ENCODE measurements around the gene DYNC1H1. TPM values are rescaled to one million over a fixed set of nuclear protein-coding genes. Genes with fewer than 3 reads are reported as not detected.
A peak's percentile ranks its signal among the peaks of the same experiment; 100 is the strongest.

The DYNC1H1 gene
- total and polyA plus RNA-seq, 2 of the 13 experiments (the other 11 are each of a cell fraction or from before 2014, with no cell fraction given), result 74.4 to 239 TPM

DNA sequence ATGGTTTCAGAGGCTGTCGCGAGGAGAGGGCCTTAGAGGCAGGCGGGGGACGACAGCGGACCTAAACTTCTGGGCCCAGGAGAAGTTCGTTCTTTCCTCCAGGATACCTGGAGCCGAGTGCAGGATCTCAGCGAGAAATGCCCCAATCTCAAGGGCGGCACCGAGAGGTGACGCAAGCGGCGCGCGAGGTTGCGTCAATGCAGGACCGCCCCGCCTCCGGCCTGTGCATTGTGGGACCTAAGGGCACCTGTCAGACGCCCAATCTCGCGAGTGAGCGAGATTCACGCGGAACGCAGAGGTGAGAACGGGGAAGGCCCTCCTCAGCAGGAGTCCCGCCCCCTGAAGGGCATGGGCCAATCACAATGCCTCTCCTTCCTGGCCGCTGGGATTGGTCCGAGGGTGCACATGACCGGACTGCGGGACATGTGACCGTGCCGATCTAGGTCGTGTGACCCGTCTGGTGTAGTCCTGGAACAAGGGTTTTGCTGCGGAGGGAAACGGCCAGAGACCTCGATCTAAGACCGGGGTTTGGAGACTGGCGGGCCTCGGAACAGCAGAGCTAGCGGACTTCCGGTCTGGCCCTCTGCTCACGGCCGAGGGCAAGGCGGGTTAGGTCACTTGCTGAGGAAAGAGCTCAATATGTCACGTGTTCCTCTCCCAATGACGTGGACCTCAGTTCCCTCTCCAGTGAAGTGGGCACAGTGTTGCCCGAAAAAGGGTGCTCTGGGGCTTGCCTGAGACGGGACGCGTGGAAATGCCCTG lies 16.3 kb upstream of the DYNC1H1 start (continued):
- TF ChIP-seq ZNF839 (CRISPR knock-in tag; IDR thresholded peaks at IDR 0.05; ENCODE audit: borderline replicate concordance) (0 out of 2 replicates have a peak, but pooled peaks have one; percentile 86), TEAD2 (CRISPR knock-in tag; IDR thresholded peaks at IDR 0.05) (0 out of 2 replicates have a peak, but pooled peaks have one; percentile 72), ZNF296 (CRISPR knock-in tag; conservative IDR thresholded peaks at IDR 0.05) (peak; percentile 79; the same call in 1 of the 2 replicates), MED8 (CRISPR knock-in tag; IDR thresholded peaks at IDR 0.05; ENCODE audit: insufficient replicate concordance) (peak; percentile 58), BHLHE40 (IDR thresholded peaks at IDR 0.05; ENCODE audit: low read length) (peak; percentile 88), SMAD3 (CRISPR knock-in tag; IDR thresholded peaks at IDR 0.05) (no peak; the same call in 1 of the 2 replicates), ZSCAN25 (CRISPR knock-in tag; IDR thresholded peaks at IDR 0.05) (peak; percentile 46), PTBP1 (IDR thresholded peaks at IDR 0.05; ENCODE audit: low read depth, low read length, poor library complexity, severe bottlenecking) (peak; percentile 57), ZNF737 (CRISPR knock-in tag; IDR thresholded peaks at IDR 0.05; ENCODE audit: borderline replicate concordance) (0 out of 2 replicates have a peak, but pooled peaks have one; percentile 84), ZNF629 (CRISPR knock-in tag; conservative IDR thresholded peaks at IDR 0.05) (peak; percentile 99), JARID2 (CRISPR knock-in tag; IDR thresholded peaks at IDR 0.05; ENCODE audit: insufficient replicate concordance) (peak; percentile 43), HDAC2 (CRISPR knock-in tag; IDR thresholded peaks at IDR 0.05) (peak; percentile 67), ZFP37 (CRISPR knock-in tag; IDR thresholded peaks at IDR 0.05; ENCODE audit: borderline replicate concordance) (peak; percentile 7; the same call in 1 of the 2 replicates), YEATS2 (CRISPR knock-in tag; IDR thresholded peaks at IDR 0.05; ENCODE audit: borderline replicate concordance) (peak; percentile 99), GTF3A (CRISPR knock-in tag; conservative IDR thresholded peaks at IDR 0.05) (0 out of 2 replicates have a peak, but pooled peaks have one; percentile 54), ZFX (CRISPR knock-in tag; IDR thresholded peaks at IDR 0.05; ENCODE audit: low read depth) (peak; percentile 87)
- TF ChIP-seq, protein P1, sequence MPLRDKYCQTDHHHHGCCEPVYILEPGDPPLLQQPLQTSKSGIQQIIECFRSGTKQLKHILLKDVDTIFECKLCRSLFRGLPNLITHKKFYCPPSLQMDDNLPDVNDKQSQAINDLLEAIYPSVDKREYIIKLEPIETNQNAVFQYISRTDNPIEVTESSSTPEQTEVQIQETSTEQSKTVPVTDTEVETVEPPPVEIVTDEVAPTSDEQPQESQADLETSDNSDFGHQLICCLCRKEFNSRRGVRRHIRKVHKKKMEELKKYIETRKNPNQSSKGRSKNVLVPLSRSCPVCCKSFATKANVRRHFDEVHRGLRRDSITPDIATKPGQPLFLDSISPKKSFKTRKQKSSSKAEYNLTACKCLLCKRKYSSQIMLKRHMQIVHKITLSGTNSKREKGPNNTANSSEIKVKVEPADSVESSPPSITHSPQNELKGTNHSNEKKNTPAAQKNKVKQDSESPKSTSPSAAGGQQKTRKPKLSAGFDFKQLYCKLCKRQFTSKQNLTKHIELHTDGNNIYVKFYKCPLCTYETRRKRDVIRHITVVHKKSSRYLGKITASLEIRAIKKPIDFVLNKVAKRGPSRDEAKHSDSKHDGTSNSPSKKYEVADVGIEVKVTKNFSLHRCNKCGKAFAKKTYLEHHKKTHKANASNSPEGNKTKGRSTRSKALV (CRISPR knock-in tag; IDR thresholded peaks at IDR 0.05), result 0 out of 2 replicates have a peak, but pooled peaks have one; percentile 56
- TF ChIP-seq, protein P2, sequence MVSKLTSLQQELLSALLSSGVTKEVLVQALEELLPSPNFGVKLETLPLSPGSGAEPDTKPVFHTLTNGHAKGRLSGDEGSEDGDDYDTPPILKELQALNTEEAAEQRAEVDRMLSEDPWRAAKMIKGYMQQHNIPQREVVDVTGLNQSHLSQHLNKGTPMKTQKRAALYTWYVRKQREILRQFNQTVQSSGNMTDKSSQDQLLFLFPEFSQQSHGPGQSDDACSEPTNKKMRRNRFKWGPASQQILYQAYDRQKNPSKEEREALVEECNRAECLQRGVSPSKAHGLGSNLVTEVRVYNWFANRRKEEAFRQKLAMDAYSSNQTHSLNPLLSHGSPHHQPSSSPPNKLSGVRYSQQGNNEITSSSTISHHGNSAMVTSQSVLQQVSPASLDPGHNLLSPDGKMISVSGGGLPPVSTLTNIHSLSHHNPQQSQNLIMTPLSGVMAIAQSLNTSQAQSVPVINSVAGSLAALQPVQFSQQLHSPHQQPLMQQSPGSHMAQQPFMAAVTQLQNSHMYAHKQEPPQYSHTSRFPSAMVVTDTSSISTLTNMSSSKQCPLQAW (CRISPR knock-in tag; IDR thresholded peaks at IDR 0.05), result peak; percentile 71
- TF ChIP-seq, protein P3, sequence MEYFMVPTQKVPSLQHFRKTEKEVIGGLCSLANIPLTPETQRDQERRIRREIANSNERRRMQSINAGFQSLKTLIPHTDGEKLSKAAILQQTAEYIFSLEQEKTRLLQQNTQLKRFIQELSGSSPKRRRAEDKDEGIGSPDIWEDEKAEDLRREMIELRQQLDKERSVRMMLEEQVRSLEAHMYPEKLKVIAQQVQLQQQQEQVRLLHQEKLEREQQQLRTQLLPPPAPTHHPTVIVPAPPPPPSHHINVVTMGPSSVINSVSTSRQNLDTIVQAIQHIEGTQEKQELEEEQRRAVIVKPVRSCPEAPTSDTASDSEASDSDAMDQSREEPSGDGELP (IDR thresholded peaks at IDR 0.05; ENCODE audit: borderline replicate concordance, low read depth), result peak; percentile 37; the same call in 1 of the 2 replicates
- TF ChIP-seq, protein P4, sequence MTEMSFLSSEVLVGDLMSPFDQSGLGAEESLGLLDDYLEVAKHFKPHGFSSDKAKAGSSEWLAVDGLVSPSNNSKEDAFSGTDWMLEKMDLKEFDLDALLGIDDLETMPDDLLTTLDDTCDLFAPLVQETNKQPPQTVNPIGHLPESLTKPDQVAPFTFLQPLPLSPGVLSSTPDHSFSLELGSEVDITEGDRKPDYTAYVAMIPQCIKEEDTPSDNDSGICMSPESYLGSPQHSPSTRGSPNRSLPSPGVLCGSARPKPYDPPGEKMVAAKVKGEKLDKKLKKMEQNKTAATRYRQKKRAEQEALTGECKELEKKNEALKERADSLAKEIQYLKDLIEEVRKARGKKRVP (CRISPR knock-in tag; IDR thresholded peaks at IDR 0.05), result peak; percentile 79 to 100
- TF ChIP-seq, protein P5, sequence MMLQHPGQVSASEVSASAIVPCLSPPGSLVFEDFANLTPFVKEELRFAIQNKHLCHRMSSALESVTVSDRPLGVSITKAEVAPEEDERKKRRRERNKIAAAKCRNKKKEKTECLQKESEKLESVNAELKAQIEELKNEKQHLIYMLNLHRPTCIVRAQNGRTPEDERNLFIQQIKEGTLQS (CRISPR knock-in tag; IDR thresholded peaks at IDR 0.05), result peak; percentile 91
- TF ChIP-seq, protein P6, sequence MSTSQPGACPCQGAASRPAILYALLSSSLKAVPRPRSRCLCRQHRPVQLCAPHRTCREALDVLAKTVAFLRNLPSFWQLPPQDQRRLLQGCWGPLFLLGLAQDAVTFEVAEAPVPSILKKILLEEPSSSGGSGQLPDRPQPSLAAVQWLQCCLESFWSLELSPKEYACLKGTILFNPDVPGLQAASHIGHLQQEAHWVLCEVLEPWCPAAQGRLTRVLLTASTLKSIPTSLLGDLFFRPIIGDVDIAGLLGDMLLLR (CRISPR knock-in tag; IDR thresholded peaks at IDR 0.05), result peak; percentile 7; the same call in 1 of the 2 replicates
